Measurements from ENCODE around the gene KRT79.

GRCh38 chr12:52801773-52802172 lies 32.3 kb downstream of the KRT79 start:
- TF ChIP-seq SUZ12 (IDR thresholded peaks at IDR 0.05; ENCODE audit: extremely low read depth, insufficient read depth, insufficient read length) (no peak), YY1 (IDR thresholded peaks at IDR 0.05; ENCODE audit: insufficient read depth, insufficient read length) (no peak)
